ENCODE results near the gene MBNL2. TPM values are rescaled to one million over a fixed set of nuclear protein-coding genes. Genes with fewer than 3 reads are reported as not detected.

The MBNL2 gene, protein sequence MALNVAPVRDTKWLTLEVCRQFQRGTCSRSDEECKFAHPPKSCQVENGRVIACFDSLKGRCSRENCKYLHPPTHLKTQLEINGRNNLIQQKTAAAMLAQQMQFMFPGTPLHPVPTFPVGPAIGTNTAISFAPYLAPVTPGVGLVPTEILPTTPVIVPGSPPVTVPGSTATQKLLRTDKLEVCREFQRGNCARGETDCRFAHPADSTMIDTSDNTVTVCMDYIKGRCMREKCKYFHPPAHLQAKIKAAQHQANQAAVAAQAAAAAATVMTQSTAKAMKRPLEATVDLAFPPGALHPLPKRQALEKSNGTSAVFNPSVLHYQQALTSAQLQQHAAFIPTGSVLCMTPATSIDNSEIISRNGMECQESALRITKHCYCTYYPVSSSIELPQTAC
- total RNA-seq, result 71.8 to 78.9 TPM (median 76.9 TPM) in 3 replicates

GRCh38 chr13:97221989-97222700, at the start of gene MBNL2:
TSS of gene MBNL2 (plus strand) at chr13:97222333. CDS start at chr13:97276236, 53,903 bp downstream.
- H3K4me3 Mint-ChIP-seq, result peak within 1 kb of the TSS; percentile 84
- no peaks in the 10 kb centered on the region for H3K27me3 Mint-ChIP-seq (ENCODE audit: low read depth)
- H3K9me3 Mint-ChIP-seq, result no peaks in the 10 kb centered on the region
- TF ChIP-seq, protein P1, sequence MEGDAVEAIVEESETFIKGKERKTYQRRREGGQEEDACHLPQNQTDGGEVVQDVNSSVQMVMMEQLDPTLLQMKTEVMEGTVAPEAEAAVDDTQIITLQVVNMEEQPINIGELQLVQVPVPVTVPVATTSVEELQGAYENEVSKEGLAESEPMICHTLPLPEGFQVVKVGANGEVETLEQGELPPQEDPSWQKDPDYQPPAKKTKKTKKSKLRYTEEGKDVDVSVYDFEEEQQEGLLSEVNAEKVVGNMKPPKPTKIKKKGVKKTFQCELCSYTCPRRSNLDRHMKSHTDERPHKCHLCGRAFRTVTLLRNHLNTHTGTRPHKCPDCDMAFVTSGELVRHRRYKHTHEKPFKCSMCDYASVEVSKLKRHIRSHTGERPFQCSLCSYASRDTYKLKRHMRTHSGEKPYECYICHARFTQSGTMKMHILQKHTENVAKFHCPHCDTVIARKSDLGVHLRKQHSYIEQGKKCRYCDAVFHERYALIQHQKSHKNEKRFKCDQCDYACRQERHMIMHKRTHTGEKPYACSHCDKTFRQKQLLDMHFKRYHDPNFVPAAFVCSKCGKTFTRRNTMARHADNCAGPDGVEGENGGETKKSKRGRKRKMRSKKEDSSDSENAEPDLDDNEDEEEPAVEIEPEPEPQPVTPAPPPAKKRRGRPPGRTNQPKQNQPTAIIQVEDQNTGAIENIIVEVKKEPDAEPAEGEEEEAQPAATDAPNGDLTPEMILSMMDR (IDR thresholded peaks at IDR 0.05; ENCODE audit: unreplicated experiment), result no peak
- DNase-seq (ENCODE audit: low spot score in 2 of 2, unreplicated experiment in 2 of 2), result peak; percentile 68 to 86
- no peaks in the 10 kb centered on the region for H3K36me3 Mint-ChIP-seq
- H3K4me1 Mint-ChIP-seq, result peaks cover 50% of the 10 kb centered on the region
- peak within 1 kb of the TSS; percentile 99 for H3K27ac Mint-ChIP-seq

DNA sequence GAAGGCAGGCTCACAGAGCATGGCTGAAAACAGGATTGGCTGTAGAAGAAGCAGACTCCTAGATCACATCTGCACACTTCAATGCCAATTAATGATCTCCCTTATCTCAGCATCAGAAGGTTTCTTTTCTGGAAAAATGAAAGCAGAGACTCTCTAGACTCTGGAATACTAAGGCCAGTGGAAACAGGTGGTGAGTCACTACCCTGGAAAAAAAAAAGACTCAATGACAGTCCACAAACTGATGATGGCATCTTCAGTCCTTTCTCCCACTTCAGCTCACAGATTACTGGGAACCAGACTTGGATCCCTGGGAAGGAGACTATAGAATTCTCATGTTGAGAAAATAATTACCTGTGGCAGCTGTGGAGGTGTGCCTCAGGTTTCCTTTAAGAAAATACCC, 47.5 kb upstream of the MBNL2 start:
- TF ChIP-seq, protein P1 (IDR thresholded peaks at IDR 0.05; ENCODE audit: unreplicated experiment), result no peak
- Mint-ChIP-seq H3K27ac (no peak overlapping the region), H3K4me3 (no peak overlapping the region), H3K4me1 (peaks cover 11% of the 10 kb centered on the region), H3K9me3 (peaks cover 4% of the 10 kb centered on the region), H3K36me3 (no peaks in the 10 kb centered on the region), H3K27me3 (ENCODE audit: low read depth) (no peaks in the 10 kb centered on the region)
- DNase-seq (ENCODE audit: low spot score in 2 of 2, unreplicated experiment in 2 of 2), result no peak

DNA sequence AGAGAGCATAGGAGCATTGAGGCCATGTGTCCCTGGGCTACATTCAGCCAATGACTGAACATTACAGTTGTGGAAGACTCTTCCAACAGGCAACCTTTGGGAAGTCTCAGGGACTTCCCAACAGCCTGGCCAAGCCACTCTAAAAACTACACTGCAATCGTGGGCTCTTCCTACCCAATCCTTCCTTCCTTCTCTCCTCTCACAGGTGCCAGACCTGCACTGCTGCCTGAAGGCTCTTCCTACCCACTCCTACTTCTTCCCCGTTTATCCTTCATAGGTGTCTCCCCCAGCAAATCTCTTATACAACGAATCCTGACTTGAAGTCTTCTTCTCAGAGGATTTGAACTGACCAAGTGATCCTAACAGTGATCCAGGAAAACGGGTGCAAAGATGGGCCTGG, 47.1 kb upstream of the MBNL2 start:
- Mint-ChIP-seq H3K4me1 (peaks cover 13% of the 10 kb centered on the region), H3K4me3 (no peak overlapping the region), H3K27ac (no peak overlapping the region), H3K9me3 (peaks cover 8% of the 10 kb centered on the region), H3K27me3 (ENCODE audit: low read depth) (no peaks in the 10 kb centered on the region), H3K36me3 (no peaks in the 10 kb centered on the region)
- TF ChIP-seq, protein P1 (IDR thresholded peaks at IDR 0.05; ENCODE audit: unreplicated experiment), result no peak
- no peak for DNase-seq (ENCODE audit: low spot score in 2 of 2, unreplicated experiment in 2 of 2)

GRCh38 chr13:97179501-97179900, 42.6 kb upstream of the MBNL2 start:
- H3K27ac Mint-ChIP-seq, result no peak overlapping the region
- DNase-seq (ENCODE audit: low spot score in 2 of 2, unreplicated experiment in 2 of 2), result no peak
- no peaks in the 10 kb centered on the region for H3K36me3 Mint-ChIP-seq
- H3K27me3 Mint-ChIP-seq (ENCODE audit: low read depth), result no peaks in the 10 kb centered on the region
- TF ChIP-seq, protein P1 (IDR thresholded peaks at IDR 0.05; ENCODE audit: unreplicated experiment), result no peak
- no peak overlapping the region for H3K4me3 Mint-ChIP-seq
- peaks cover 7% of the 10 kb centered on the region for H3K4me1 Mint-ChIP-seq
- H3K9me3 Mint-ChIP-seq, result peaks cover 8% of the 10 kb centered on the region

DNA sequence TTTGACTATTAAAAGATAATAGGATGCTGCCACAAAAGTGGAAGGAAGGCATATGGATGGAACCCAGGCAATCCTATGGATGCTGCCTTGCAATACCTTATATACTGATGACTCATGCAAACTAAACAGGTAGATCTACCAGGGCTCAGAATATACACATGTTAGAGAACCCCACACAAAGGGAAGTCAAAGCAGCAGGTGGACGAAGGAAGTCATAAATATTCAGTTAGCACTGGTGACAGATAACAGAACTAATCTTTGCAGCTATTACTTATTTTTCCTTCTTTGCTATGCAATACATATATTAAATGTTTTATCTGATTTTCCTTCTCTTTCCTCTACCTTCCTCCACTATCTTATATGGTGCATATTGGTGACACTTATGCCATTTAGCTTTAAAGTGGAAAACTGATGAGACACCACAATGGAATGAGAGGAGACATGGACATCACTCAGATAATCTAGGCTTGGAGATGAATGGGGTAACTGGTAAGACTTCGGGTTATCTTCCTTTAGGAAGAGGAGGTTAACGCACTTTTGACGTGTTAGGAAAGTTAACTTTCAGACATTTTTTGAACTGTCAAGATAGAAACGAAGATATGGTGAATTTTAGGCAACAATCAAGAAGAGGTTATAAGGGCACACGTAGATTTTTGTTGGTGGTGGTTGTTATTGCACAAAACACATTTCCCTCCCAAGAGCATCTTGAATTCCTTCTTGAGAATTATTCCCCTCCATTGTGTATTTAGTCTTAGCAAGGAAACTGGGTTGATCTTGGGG, 39.8 kb upstream of the MBNL2 start:
- peaks cover 13% of the 10 kb centered on the region for H3K9me3 Mint-ChIP-seq
- H3K4me3 Mint-ChIP-seq, result no peak overlapping the region
- TF ChIP-seq, protein P1 (IDR thresholded peaks at IDR 0.05; ENCODE audit: unreplicated experiment), result no peak
- H3K4me1 Mint-ChIP-seq, result peaks cover 7% of the 10 kb centered on the region
- no peak overlapping the region for H3K27ac Mint-ChIP-seq
- no peak for DNase-seq (ENCODE audit: low spot score in 2 of 2, unreplicated experiment in 2 of 2)
- H3K27me3 Mint-ChIP-seq (ENCODE audit: low read depth), result no peaks in the 10 kb centered on the region
- peaks cover 2% of the 10 kb centered on the region for H3K36me3 Mint-ChIP-seq

All from mesothelial cell of epicardium (in vitro differentiated cells).